GM12891 (cell line): ENCODE data around the gene TYW1B.
"Not testable (repeated sequence)": the region's sequence is repeated elsewhere in the genome, so short reads cannot be mapped to it uniquely, and the experiment has no call there.

Experiments used
- POLR2A ChIP-seq: IDR thresholded peaks from 2 replicates; pipeline ENCODE4 v1.6.1; 2011; ENCODE audit warnings: low read depth, low read length, control low read depth
- POLR2AphosphoS5 ChIP-seq: IDR thresholded peaks from 2 replicates; pipeline ENCODE4 v1.6.1; 2011; ENCODE audit warnings: low read depth, low read length, control low read depth
- TAF1 ChIP-seq: IDR thresholded peaks from 2 replicates; pipeline ENCODE4 v1.6.1; 2011; ENCODE audit warnings: low read depth, low read length, control low read depth

DNA sequence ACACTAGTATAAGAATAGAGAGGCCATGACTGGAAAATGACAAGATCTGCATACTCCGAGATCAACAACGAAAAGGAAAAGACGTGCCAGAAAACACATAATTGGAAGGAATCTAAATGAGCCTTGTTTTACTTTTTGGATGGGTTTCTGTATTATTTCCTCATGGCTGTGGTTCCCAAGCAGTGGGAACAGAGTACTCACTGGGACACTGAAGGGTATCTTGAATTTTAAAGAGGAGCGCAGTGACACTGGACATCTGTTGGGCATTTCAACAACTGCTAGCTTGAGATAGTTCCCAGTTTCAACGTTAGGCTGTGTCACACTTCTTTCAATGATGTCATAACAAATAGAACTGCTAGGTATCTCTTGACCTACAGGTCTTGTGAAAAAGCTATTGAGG lies 218.2 kb downstream of the TYW1B start:
- not testable (repeated sequence) for TF ChIP-seq POLR2A, TAF1, POLR2AphosphoS5
